IPS DF 6.9 (cell line): ENCODE measurements around the gene SRGAP3.

ENCODE experiments used
- DNase-seq: peaks from one replicate; pipeline ENCODE4 v3.0.0-alpha.2; 2013; ENCODE audit warnings: low read depth, low spot score
- H3K27ac ChIP-seq: one replicate; pipeline ENCODE4 v1.5.1; 2013; ENCODE audit warnings: low read length, control low read depth
- H3K27me3 ChIP-seq: 2 replicates; pipeline ENCODE4 v1.6.1; 2013; ENCODE audit warnings: mild to moderate bottlenecking, low read length; ENCODE audit not compliant: control insufficient read depth, insufficient read depth
- H3K36me3 ChIP-seq: 2 replicates; pipeline ENCODE4 v1.6.1; 2013; ENCODE audit warnings: low read length; ENCODE audit not compliant: control insufficient read depth, insufficient read depth
- H3K4me1 ChIP-seq: 2 replicates; pipeline ENCODE4 v1.6.1; 2013; ENCODE audit warnings: low read length; ENCODE audit not compliant: control insufficient read depth, insufficient read depth
- H3K4me3 ChIP-seq: 2 replicates; pipeline ENCODE4 v1.5.1; 2013; ENCODE audit warnings: mild to moderate bottlenecking, low read length
- H3K9me3 ChIP-seq: 2 replicates; pipeline ENCODE4 v1.6.1; 2013; ENCODE audit warnings: low read length, inconsistent platforms; ENCODE audit not compliant: control insufficient read depth, insufficient read depth
- WGBS: extraction: QIAGEN DNeasy Blood & Tissue Kit; methylation state at CpG from one replicate; pipeline ENCODE4 v1.1.7; 2013; ENCODE audit warnings: mixed read lengths, missing lambda C conversion rate; ENCODE audit not compliant: insufficient read length, insufficient coverage; 5-methylcytosine and 5-hydroxymethylcytosine counted together

The SRGAP3 gene

DNA sequence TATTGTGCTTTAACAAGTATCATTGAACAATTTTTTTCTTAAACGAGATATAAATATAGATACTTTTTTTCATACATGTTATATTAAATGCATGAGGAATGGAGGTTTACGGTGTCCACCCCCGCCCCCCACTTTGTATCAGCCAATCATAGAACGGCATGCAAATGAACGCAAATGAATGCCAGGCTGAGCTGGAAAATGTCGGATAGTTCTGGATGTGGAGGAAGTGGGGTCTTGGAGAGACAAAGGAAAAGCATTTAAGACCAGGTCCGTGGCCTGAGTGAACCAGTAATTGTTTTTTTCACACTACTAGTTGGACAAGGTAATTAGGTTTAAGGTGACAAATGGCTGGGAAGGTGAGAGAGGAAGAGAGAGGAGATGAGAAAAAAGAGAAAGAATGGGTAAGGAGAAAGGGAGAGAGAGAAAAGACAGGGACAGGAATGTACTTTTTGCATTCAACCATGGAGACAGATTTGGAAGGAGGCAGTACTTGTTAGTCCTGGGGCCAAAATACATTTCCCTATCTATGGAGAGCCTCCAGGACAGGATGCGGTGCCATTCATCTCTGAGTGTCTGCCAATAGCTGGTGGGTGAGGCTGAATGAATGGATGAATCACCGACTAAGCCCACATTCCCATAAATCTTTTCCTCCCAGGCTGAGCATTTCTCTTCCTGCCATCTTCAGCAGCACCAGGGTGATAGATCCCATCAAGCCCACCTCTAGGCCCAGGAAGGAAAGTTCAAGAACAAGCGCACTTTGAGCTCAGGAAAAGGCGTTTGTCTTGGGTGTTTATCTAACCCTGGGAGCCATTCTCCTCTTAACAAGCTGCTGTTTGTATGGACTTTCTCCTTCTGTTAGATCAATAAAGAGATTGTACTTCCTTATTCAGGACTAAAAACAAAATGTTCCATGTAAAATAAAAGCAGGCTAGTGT lies 284.7 kb downstream of the SRGAP3 start:
- Histone ChIP-seq H3K27me3 (no peaks in the 10 kb centered on the region), H3K4me3 (no peak overlapping the region), H3K27ac (no peak overlapping the region), H3K4me1 (no peaks in the 10 kb centered on the region), H3K36me3 (no peaks in the 10 kb centered on the region), H3K9me3 (no peaks in the 10 kb centered on the region)
- WGBS, result no CpG with 5 or more reads among the region's 11 CpGs
- DNase-seq, result no peak

DNA sequence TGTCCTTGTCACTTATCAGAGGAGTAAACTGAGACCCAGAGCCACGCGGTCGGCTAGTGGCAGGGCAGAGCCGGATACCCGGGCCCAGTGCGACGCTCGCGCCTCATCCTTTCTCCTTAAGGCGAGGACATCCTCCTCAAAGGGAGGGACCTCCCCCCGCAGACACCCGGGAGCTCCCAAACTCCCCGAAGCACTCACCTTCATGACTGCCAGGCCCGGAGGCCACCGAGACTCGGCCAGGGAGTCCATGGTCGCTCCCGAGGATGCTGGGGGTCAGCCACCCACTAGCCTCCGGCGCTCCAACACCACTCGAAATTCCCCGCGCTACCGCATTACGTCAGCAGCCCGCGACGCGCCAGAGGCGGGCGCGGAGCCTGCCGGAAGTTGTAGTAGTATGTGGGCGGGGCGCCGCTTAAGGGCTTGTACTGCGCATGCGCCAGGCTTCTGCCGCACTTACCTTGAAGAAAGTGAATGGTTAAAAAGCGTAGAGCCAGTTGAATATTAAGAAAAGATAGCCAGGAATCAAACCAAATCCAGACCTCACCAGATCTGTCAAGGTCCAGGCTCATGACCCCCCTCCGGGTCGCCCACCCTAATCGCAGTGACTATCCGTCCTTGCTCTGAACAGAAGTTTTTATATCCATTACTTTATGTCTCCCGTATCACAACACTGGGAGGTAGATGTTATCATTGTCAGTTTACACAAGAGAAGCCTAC lies 286.2 kb downstream of the SRGAP3 start, which contains the start of gene RAD18:
Gene RAD18 (minus strand): TSS at position 336 of the 717 bp plus-strand sequence. CDS start 87 bp downstream, at position 249.
- H3K27ac ChIP-seq, result no peak within 1 kb of the TSS
- H3K9me3 ChIP-seq, result no peaks in the 10 kb centered on the region
- H3K4me1 ChIP-seq, result no peaks in the 10 kb centered on the region
- H3K27me3 ChIP-seq, result no peaks in the 10 kb centered on the region
- WGBS, result no CpG with 5 or more reads among the region's 45 CpGs
- H3K36me3 ChIP-seq, result no peaks in the 10 kb centered on the region
- peak; percentile 84 for DNase-seq
- peak within 1 kb of the TSS; percentile 94 for H3K4me3 ChIP-seq

DNA sequence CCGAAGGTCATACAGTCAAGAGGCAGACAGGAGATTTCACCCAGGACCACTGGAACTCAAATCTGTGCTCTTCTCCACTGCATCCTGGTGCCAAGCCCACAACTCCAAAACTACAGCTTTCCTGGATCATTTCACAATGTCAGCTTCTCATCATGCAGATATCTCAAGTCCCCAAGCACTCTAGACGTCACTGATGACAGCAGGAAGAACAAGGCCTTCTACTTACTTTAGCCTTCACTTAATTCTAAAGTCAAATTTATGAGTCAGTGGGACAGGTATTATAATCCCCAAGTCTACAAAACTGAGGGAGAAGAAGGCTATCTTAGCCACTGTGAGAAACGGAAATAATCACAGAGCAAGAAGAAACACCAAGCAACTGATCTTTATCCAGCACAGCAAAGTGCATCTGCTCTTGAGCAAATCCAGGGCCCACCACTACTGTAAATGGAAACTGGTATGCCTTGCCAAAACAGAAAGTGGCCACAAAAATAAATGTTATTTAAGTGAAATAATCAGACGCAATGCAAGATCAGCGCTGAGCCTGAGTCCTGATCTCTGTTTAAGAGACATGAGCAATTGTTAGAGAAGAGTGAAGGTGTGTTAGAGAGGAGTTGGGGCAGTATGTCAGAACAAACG lies 287.1 kb downstream of the SRGAP3 start:
- Histone ChIP-seq H3K36me3 (no peaks in the 10 kb centered on the region), H3K4me1 (no peaks in the 10 kb centered on the region), H3K27ac (no peak overlapping the region), H3K27me3 (no peaks in the 10 kb centered on the region), H3K4me3 (peak overlapping the region; percentile 94; the same call in 1 of the 2 replicates), H3K9me3 (no peaks in the 10 kb centered on the region)
- WGBS, result no CpG with 5 or more reads among the region's 6 CpGs
- DNase-seq, result no peak

DNA sequence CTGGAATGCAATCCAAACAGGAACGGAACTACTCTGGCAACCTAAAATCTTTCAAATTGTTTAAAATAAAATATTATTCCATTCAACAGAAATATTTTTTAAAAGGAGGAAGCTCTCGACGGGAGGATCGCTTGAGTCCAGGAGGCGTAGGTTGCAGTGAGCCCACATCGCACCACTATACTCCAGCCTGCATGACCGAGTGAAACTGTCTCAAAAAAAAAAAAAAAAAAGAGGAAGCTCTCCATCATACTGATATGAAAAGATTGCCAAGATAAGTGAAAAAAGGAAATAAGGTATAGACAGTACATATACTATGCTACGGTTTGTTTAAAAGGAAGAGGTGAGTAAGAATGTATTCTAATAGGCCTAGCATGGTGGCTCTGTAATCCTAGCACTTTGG lies 289.8 kb downstream of the SRGAP3 start:
- no peaks in the 10 kb centered on the region; the same call in 1 of the 2 replicates for H3K36me3 ChIP-seq
- H3K27me3 ChIP-seq, result no peaks in the 10 kb centered on the region
- no peak for DNase-seq
- no peaks in the 10 kb centered on the region for H3K4me1 ChIP-seq
- no peak overlapping the region for H3K4me3 ChIP-seq
- no peaks in the 10 kb centered on the region for H3K9me3 ChIP-seq
- no peak overlapping the region for H3K27ac ChIP-seq
- WGBS, result no CpG with 5 or more reads among the region's 8 CpGs

DNA sequence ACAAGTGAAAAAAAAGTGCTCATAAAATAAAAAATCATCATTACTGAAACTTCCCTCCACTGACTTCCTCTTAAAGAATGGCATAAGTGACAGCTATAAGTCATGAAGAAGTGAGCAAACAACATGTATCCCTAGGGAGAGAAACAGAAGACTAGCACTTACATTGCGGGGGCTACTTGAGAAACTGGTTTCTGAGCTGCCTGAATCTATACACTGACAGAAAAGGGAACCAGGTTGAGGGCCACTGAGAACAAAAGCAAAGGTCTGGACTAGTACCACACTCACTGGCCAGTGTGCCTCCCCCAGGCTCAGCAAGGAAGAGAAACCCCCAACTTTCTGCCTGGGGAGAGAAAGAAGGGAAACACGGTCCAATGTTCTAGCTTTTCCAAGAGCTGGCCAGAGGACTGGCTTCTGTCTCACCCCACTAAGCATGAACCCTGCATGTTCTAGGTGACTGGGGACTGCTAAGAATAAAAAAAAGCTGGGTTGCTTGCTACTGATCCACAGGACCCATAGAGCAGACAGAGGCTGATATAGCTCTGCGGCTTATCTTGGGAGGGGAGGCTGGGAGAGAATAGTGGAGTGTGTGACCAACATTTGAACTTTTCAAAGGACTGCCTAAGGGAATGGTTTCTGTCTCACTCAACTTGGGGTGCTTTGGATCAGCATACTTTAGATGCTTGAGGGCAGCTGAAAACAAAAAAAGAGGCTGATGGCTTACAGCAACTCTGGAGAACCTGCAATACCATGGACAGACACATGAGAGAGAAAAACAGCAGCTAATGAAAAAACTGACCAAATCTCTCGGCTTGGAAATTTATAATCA lies 294.3 kb downstream of the SRGAP3 start:
- Histone ChIP-seq H3K27me3 (no peaks in the 10 kb centered on the region), H3K36me3 (no peaks in the 10 kb centered on the region; the same call in 1 of the 2 replicates), H3K27ac (no peak overlapping the region), H3K9me3 (no peaks in the 10 kb centered on the region), H3K4me1 (no peaks in the 10 kb centered on the region), H3K4me3 (no peak overlapping the region)
- DNase-seq, result no peak
- no CpG with 5 or more reads among the region's 4 CpGs for WGBS

DNA sequence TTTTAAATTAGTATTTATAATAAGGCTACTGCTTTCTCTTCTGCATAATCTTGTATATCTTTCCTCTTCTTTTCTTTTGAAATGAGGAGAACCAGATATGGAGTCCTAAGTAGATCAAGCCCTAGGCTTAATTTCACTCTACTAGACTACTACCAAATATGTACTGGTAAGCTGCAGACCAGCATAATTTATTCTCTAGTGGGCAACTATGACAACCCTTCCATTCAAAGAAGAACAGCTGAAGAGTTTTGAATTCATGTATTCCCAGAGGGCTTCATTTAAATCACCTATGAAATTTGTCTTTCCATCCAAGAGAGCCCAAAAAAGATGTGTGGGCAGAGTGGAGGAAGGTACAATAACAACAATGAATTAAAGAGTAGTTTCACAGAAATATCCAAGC lies 296.1 kb downstream of the SRGAP3 start:
- Histone ChIP-seq H3K4me1 (no peaks in the 10 kb centered on the region), H3K27me3 (no peaks in the 10 kb centered on the region), H3K27ac (no peak overlapping the region), H3K4me3 (no peak overlapping the region), H3K9me3 (no peaks in the 10 kb centered on the region), H3K36me3 (no peaks in the 10 kb centered on the region; the same call in 1 of the 2 replicates)
- DNase-seq, result no peak

DNA sequence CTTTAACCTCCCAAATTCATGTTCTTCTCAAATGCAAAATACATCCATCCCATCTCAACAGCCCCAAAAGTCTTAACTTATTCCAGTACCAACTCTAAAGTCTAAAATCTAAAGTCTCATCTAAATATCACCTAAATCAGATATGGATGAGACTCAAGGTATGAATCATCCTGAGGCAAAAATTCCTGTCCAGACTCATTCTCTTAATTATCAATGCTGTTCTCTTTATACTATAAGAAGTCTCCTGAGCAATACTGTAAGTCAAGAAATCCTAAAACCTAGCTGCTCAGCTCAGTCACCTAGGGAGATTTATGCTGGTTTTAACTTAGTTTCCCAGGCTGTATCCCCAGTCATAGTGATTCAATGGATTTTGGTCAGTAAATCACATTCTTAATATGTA lies 297.3 kb downstream of the SRGAP3 start:
- no peak for DNase-seq
- H3K4me1 ChIP-seq, result no peaks in the 10 kb centered on the region
- no peaks in the 10 kb centered on the region for H3K27me3 ChIP-seq
- H3K4me3 ChIP-seq, result no peak overlapping the region
- H3K27ac ChIP-seq, result no peak overlapping the region
- no peaks in the 10 kb centered on the region; the same call in 1 of the 2 replicates for H3K36me3 ChIP-seq
- H3K9me3 ChIP-seq, result no peaks in the 10 kb centered on the region

DNA sequence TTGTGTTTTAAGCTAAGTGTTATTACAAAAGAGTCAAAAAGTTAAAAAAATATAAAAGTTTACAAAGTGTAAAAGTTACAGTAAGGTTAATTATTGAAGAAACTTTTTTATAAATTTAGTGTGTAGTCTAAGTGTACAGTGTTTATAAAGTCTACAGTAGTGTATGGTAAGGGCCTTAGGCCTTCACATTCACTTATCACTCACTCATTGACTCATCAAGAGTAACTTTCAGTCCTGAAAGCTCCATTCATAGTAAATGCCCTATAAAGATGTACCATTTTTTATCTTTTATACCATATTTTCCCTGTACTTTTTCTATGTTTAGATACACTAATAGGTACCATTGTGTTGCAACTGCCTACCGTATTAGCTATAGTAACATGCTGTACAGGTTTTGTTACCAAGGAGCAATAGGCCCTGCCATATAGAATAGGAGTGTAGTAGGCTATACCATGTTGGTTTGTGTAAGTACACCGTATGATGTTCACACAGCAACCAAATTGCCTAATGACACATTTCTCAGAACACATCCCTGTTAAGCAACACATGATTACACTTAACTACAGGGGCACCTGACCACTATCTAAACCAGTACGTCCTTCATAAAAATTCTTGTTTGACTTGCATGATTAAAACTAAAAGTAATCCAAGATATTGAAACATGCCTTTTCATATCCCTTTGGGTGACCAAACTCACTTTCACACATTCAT lies 303.4 kb downstream of the SRGAP3 start:
- peaks cover 3% of the 10 kb centered on the region; the same call in 1 of the 2 replicates for H3K36me3 ChIP-seq
- no peaks in the 10 kb centered on the region for H3K9me3 ChIP-seq
- H3K27me3 ChIP-seq, result no peaks in the 10 kb centered on the region
- DNase-seq, result no peak
- H3K27ac ChIP-seq, result no peak overlapping the region
- no peak overlapping the region for H3K4me3 ChIP-seq
- no peaks in the 10 kb centered on the region for H3K4me1 ChIP-seq
- no CpG with 5 or more reads among the region's 3 CpGs for WGBS

DNA sequence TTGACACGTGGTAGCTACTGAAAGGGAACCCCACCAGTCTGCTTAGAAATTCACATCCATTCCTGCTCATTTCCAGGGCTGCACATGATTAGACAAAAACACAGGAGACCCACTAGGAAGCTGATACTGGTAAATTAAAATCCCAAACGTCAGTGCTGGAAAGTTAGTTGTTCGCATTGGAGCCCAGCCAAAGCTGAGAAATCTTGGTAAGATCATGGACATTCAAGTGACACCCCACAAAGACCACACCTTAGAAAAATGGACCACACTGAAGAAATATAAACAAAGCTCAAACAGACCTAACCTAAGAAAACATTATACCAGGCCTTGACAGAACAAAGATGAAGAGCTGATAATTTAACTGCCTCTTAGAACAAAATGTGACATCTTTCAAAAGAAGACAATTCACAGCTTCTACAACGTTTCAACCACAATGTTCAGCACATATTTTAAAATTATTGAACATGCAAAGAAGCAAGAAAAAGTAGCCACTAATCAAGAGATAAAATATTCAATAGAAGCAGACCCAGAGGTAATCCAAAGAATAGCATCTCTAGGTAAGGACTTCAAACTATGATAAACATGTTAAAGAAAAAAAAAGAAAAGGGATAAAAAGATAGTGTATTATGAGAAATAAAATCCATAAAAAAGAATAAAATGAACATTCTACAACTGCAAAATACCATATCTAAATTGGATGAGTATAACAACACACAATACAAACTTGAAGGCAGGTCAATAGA lies 306.5 kb downstream of the SRGAP3 start:
- H3K27ac ChIP-seq, result no peak overlapping the region
- no peaks in the 10 kb centered on the region for H3K4me1 ChIP-seq
- no peak for DNase-seq
- H3K9me3 ChIP-seq, result no peaks in the 10 kb centered on the region
- H3K4me3 ChIP-seq, result no peak overlapping the region
- no peaks in the 10 kb centered on the region for H3K27me3 ChIP-seq
- no CpG with 5 or more reads among the region's 4 CpGs for WGBS
- peaks cover 7% of the 10 kb centered on the region; the same call in 1 of the 2 replicates for H3K36me3 ChIP-seq
